NOMO-1 (cell line): ENCODE results near the gene STK32B.

Source experiments
- DNase-seq, 2 experiments: peaks; one replicate each; lab custom pipeline; 2025; ENCODE audit not compliant: unreplicated experiment in 2 of 2; lab: John Stamatoyannopoulos, UW

Gene STK32B

GRCh38 chr4:5120067-5120466 is 68.8 kb downstream of the STK32B start:
- DNase-seq, result no peak

GRCh38 chr4:5120468-5120867 is 69.2 kb downstream of the STK32B start:
- no peak for DNase-seq

GRCh38 chr4:5122114-5122513 is 70.8 kb downstream of the STK32B start:
- no peak for DNase-seq

- no peak for DNase-seq
Measured at GRCh38 chr4:5124876-5125275, 73.6 kb downstream of the STK32B start.

GRCh38 chr4:5125321-5125720 is 74.0 kb downstream of the STK32B start:
- no peak for DNase-seq

GRCh38 chr4:5126231-5126630 is 75.0 kb downstream of the STK32B start:
- no peak for DNase-seq

DNA sequence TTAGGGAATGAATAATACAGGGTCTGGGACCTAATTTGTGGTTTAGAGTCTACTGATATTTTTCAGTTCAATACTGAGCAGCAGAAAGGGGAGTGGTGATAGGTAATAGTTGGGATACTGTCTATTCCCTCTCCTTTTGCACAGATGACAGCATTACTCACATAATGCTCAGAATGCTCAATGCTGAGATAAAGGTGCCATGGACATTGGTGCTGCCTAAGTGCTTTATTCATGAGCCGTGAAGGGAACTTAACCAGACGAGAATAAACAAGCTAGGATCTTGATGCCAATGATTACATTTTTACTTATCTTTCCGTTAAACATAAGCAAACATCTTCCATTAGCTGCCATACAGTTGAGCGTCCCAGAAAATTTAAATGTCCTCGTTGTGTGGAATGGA is 75.6 kb downstream of the STK32B start:
- no peak for DNase-seq

DNA sequence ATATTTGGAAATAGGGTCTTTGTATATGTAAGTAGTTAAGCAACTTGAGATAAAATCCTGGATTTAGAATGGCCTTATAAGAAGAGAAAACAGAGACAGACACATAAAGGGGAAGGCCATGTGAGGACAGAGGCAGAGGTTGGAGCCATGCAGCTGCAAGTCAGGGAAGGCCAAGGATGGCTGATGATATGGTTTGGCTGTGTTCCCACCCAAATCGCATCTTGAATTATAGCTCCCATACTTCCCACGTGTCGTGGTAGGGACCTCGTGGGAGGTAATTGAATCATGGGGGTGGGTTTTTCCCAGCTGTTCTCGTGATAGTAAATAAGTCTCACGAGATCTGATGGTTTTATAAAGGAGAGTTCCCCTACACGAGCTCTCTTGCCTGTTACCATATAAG is 76.3 kb downstream of the STK32B start:
- no peak for DNase-seq

DNA sequence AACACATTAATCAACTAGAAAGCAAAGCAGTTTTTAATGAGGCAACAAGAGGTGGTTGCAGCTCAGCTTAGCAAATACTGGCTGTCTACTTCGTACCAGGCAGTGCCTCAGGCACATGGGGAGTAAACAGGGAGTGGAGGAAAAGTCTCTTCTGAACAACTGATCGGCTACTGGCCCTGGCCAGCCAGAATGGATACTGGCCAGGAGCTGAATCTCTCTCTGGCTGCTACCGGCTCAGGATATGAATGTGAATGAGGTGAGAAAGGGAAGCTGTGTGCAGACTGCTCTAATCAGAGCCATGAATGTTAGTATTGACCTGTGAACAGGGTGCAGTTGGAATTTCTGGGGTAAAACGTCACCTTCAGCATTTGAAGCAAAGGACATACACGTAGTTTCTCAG is 77.3 kb downstream of the STK32B start:
- no peak for DNase-seq

GRCh38 chr4:5133201-5133600 is 81.9 kb downstream of the STK32B start:
- DNase-seq, result no peak

DNA sequence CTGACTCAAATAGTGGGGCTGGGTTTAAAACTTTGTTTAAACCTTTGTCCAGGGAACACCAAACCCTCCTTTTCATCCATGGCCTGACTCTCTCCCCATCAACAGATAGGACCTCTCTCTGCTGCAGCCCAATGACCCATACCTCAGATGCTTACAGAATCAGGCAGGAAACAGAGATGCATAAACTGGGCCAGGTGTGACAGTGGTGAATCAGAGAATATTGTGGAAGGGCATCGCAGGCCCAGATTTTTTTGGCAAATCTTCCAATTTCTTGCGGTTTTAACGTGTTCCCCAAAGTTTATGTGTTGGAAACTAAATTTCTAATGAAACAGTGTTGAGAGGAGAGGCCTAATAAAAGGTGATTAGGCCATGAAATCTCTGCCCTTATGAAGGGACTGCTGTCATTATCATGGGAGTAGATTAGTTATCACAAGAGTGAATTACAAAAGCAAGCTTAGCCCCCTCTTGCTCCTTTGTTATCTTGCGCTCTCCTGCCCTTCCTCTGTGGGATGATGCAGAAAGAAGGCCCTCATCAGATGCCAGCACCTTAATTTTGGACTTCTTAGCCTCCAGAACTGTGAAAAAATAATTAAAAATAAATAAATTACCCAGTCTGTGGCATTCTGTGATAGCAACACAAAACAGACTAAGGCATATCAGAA is 82.8 kb downstream of the STK32B start:
- DNase-seq, result no peak

GRCh38 chr4:5134620-5135019 is 83.3 kb downstream of the STK32B start:
- DNase-seq, result no peak

DNA sequence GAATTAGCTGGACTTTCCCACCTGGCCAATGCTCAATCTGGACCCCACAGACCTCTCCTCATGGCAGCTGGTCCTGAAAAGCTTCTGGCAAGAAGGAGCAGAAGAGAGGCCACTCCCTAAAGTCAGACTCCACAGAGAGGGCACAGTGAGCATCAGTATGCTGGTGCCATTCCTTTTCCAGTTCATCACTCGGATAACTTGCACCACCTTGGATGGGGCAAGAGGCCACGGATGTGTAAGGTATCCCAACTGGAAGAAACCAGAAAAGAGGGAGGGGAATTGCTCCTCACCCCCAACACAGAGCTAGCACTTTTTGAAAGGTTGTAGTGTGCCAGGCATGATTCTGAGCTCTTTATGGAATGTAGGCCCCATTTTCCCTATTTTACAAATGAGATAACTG is 85.9 kb downstream of the STK32B start:
- no peak for DNase-seq

DNA sequence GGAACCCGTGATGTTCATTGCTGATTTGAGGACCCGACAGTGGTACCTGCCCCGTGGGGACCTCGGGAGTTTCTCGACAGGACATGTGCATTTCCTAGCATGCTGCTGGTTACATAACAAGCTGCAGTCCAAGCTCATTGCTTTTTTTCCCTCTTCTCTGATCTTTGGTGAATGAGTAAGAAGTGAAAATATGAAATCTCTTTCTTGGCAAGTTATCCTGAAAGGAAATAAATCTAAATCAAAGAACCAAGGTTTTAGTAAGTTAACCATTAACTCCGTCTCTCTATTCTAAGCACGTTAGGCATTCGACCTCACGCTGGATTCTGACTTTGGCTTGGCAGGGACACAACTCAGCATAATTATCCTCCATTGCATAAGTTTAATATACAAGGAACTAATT is 86.6 kb downstream of the STK32B start:
- DNase-seq, result no peak

DNA sequence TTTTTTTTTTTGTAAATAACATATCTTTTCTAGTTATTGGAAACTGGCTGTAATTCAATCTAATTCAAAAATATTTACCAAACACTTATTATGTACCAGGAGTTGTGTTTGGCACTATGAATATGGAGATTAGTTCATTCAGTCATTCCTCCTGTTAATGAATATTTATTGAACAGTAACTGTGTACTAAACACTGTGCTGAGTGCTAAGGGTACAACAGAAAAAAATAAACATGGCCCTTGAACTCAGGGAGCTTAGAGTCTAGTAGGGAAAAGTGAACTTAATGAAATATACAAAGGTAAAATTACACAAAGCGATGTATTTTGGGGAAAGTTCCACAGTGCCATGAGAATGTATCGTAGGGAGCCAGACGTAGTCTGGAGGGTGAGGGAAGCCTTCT is 87.1 kb downstream of the STK32B start:
- no peak for DNase-seq

DNA sequence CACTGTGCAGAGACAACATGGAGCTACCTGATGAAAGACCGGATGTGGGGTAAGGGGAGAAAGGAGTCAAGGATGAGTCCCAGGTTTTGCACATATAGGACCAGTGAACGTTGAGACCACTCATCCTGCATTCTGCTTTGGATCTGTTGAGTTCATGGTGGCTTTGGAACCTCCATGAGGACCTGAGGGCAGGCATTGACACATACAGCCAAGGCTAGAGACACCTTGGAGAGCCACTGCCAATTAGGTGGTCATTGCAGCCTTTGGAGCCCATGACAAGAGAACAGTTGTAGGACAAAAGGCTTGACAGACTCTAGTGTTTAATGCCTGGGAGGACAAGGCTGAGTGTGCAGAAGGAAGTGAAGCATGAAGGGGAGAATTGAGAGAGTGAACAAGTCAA is 87.9 kb downstream of the STK32B start:
- DNase-seq, result no peak

DNA sequence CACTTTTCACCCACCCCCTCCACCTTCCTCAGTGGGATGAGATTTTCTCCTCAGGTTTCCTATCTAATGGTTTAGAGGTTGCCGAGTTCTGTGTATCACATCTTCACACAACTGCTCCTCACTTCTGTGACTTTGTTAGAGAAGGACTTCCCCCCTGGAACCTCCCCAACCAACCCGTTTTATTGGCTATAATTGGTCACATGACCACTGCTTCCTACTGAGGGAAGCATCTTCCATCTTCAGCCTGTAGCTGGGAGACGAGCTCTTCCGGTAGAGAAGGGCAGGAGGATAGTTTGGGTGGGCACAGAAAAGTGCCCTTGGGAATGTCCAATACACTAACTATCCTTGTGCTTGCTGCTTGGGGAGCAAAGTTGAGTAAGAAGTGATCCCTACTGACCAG is 90.5 kb downstream of the STK32B start:
- DNase-seq, result no peak

GRCh38 chr4:5142726-5143125 is 91.4 kb downstream of the STK32B start:
- no peak for DNase-seq

DNA sequence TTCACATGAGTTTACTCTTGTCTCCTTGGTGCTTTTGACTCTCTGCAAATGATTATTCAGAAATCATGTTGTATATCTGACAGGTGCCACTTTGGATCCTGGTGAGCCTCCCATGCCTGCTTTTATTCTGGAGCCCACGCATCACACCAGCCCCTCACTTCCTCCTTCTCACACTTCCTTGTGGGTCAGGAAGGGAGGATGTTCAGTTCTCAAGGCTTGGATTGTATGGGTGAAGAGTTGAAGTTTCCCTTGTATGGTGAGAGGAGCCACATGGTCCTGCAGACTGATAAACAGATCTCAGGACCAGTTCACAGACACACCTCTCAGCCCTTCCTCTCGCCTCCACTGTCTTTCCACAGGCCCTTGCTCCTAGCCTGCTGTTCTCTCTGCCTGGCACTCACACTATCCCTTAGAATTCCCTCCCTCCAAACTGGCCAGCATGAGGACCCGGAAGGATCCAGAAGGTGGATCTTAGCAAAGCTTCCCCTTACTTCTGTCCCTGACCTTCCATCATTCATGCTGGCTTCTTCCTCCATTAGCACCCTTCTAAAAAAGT is 92.1 kb downstream of the STK32B start:
- DNase-seq, result no peak

DNA sequence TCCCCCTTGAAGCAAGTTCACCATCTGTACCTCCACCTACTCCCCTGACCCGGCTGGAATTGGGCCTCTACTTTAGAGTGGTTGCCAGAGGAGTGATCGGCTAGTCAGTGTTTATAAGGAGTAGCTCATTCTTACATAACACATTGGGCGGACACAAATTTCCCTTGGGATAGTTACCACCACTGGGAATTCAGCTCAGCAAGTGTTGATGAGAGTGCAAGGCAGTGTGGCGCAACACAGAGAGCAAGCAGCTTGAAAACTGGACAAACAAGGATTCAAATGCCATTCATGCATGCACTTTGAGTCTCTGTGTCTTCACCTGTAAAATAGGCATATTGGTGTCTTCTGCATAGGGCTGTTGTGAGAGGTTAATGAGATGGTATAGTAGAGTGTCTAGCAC is 92.7 kb downstream of the STK32B start:
- no peak for DNase-seq

GRCh38 chr4:5144384-5144783 is 93.1 kb downstream of the STK32B start:
- no peak for DNase-seq

GRCh38 chr4:5146248-5146647 is 95.0 kb downstream of the STK32B start:
- DNase-seq, result no peak

GRCh38 chr4:5152521-5152920 is 101.2 kb downstream of the STK32B start:
- DNase-seq, result no peak
